ENCODE measurements around the gene LRCOL1.

DNA sequence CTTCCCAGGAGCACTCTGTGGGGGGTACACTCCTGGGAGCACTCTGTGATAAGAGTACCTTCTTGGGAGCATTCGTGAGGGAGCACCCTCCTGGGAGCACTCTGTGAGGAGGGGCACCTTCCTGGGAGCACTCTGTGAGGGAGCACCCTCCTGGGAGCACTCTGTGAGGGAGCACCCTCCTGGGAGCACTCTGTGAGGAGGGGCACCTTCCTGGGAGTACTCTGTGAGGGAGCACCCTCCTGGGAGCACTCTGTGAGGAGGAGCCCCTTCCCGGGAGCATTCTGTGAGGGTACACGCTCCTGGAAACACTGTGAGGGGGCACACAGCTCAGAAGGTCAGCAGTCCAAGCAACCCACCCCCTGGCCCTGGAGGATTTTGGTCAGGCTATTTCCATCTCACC, 22.6 kb downstream of the LRCOL1 start:
- TF ChIP-seq ARNT (IDR thresholded peaks at IDR 0.05), result no peak
- no peak for TF ChIP-seq LEF1 (IDR thresholded peaks at IDR 0.05; ENCODE audit: borderline replicate concordance)
- TF ChIP-seq SUZ12 (IDR thresholded peaks at IDR 0.05), result no peak
- TF ChIP-seq ELF4 (IDR thresholded peaks at IDR 0.05), result no peak
